Gastroesophageal sphincter (tissue), 4 donors: ENCODE results near the gene BCDIN3D. TPM values are rescaled to one million over a fixed set of nuclear protein-coding genes. Genes with fewer than 3 reads are reported as not detected.

Experiments
- ATAC-seq: fragments of 150-250 bp; one replicate; pipeline ENCODE4 v1.9.1; 2016; ENCODE audit warnings: mild to moderate bottlenecking, moderate library complexity
- H3K27ac ChIP-seq, 4 donors: fragments of 200-600 bp; sonication (generic) in 3 of 4; 1 replicate in 3 of 4; 2 replicates in 1 of 4; pipeline ENCODE4 v1.5.1; 2016 to 2019
- H3K27me3 ChIP-seq: fragments of 200-600 bp; sonication (generic); one replicate; pipeline ENCODE4 v1.5.1; 2019
- H3K36me3 ChIP-seq, 2 donors: fragments of 200-600 bp; sonication (generic); one replicate each; pipeline ENCODE4 v1.5.1; 2019; ENCODE audit warnings: control low read depth in 1 of 2
- H3K4me1 ChIP-seq, 3 donors: fragments of 200-600 bp; sonication (generic); 1 replicate in 2 of 3; 2 replicates in 1 of 3; pipeline ENCODE4 v1.5.1; 2016 to 2019; ENCODE audit warnings: control low read depth in 2 of 3
- H3K4me3 ChIP-seq, 2 donors: fragments of 200-600 bp; sonication (generic); one replicate each; pipeline ENCODE4 v1.5.1; 2019; ENCODE audit warnings: mild to moderate bottlenecking in 1 of 2, moderate library complexity in 1 of 2
- H3K9me3 ChIP-seq, 3 donors: fragments of 200-600 bp; sonication (generic); one replicate each; pipeline ENCODE4 v1.5.1; 2017 to 2019; ENCODE audit warnings: control low read depth in 2 of 3
- EP300 ChIP-seq: sonication (generic); formaldehyde crosslinking; IDR thresholded peaks from one replicate; pipeline ENCODE4 v1.6.1; 2017; ENCODE audit warnings: antibody characterized with exemption, mild to moderate bottlenecking
- POLR2A ChIP-seq, 2 donors: fragments of 450-650 bp; IDR thresholded peaks; one replicate each; pipeline ENCODE4 v1.6.1; 2017; ENCODE audit warnings: antibody characterized with exemption in 2 of 2, mild to moderate bottlenecking in 2 of 2, moderate library complexity in 1 of 2
- POLR2AphosphoS5 ChIP-seq: sonication (generic); formaldehyde crosslinking; IDR thresholded peaks from one replicate; pipeline ENCODE4 v1.6.1; 2017; ENCODE audit warnings: antibody characterized with exemption
- whole genome bisulfite sequencing, 2 donors: methylation state at CpG; one replicate each; pipeline ENCODE4 v1.1.5; 2018; ENCODE audit warnings: low coverage in 1 of 2; 5-methylcytosine and 5-hydroxymethylcytosine counted together
- total RNA-seq, 4 donors: library from RNA; depleted of rRNA; stranded (reverse); fragments of >200 nt; gene quantifications; one replicate each; pipeline ENCODE4 v1.1.0, GENCODE V29; 2016
- TF ChIP-seq, protein P1 (sequence below), 4 experiments: fragments of 200-600 bp in 2 of 4; fragments of 450-650 bp in 2 of 4; sonication (generic) in 1 of 4; IDR thresholded peaks; one replicate each; pipeline ENCODE4 v1.5.1; 2017 to 2019; ENCODE audit warnings: antibody characterized with exemption in 4 of 4, mild to moderate bottlenecking in 2 of 4, moderate library complexity in 2 of 4

The BCDIN3D gene
- total RNA-seq, 4 donors from 2014 or later, result 2.6 to 4.7 (median 3.4) TPM

DNA sequence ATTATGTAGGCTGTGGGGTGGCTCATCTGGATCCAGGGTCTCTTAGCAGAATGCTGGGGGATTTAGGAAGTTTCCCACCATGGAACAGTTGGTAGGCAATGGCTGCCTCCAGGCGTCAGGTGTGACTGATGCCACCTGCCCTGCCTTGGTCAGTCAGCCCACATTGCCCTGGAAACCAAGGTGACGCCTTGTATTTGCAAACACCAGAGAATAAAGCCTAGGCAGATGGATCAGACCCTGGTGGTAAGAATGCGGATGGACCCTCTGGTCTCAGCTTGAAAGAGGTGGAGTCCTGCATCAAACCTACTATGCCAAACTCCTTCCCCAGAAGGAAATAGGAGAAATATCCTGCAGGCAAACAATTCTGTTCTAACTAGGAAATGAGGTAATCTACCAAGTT lies 52.9 kb downstream of the BCDIN3D start:
- Histone ChIP-seq H3K27ac (no peak overlapping the region), H3K4me3 (no peak overlapping the region), H3K4me1 (peaks cover 0 to 1% (median 0%) of the 10 kb centered on the region in 3 donors), H3K27me3 (no peaks in the 10 kb centered on the region), H3K36me3 (peaks cover 0 to 61% of the 10 kb centered on the region in 2 donors), H3K9me3 (no peaks in the 10 kb centered on the region)
- no peak for ATAC-seq
- TF ChIP-seq EP300 (no peak), POLR2AphosphoS5 (no peak), POLR2A (IDR thresholded peaks at IDR 0.05) (no peak)
- TF ChIP-seq, protein P1, sequence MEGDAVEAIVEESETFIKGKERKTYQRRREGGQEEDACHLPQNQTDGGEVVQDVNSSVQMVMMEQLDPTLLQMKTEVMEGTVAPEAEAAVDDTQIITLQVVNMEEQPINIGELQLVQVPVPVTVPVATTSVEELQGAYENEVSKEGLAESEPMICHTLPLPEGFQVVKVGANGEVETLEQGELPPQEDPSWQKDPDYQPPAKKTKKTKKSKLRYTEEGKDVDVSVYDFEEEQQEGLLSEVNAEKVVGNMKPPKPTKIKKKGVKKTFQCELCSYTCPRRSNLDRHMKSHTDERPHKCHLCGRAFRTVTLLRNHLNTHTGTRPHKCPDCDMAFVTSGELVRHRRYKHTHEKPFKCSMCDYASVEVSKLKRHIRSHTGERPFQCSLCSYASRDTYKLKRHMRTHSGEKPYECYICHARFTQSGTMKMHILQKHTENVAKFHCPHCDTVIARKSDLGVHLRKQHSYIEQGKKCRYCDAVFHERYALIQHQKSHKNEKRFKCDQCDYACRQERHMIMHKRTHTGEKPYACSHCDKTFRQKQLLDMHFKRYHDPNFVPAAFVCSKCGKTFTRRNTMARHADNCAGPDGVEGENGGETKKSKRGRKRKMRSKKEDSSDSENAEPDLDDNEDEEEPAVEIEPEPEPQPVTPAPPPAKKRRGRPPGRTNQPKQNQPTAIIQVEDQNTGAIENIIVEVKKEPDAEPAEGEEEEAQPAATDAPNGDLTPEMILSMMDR (IDR thresholded peaks at IDR 0.05), result no peak
- WGBS, 2 donors, result 80% methylated on average over 1 of the region's 3 CpGs; no CpG with 5 or more reads in 1 of the 2 donors

DNA sequence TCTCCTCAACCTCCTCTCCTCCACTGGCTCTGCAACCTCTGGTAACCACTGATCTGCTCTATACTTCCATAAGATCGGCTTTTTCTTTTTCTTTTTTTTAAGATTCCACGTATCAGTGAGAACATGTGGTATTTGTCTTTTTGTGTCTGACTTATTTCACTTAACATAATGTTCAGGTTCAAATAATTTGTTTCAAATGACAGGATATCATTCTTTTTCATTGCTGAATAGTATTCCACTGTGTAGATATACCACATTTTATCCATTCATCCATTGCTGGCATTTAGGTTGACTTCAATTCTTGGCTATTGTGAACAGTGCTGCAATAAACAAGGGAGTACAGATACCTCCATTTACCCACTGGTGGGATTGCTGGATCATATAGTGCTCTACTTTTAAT lies 55.2 kb downstream of the BCDIN3D start:
- ATAC-seq, result no peak
- Histone ChIP-seq H3K27ac (no peak overlapping the region), H3K4me3 (no peak overlapping the region), H3K4me1 (peaks cover 0 to 22% (median 5%) of the 10 kb centered on the region in 3 donors), H3K9me3 (no peaks in the 10 kb centered on the region), H3K27me3 (no peaks in the 10 kb centered on the region), H3K36me3 (peaks cover 0 to 42% of the 10 kb centered on the region in 2 donors)
- TF ChIP-seq POLR2AphosphoS5 (no peak), EP300 (no peak)
- TF ChIP-seq, protein P1 (IDR thresholded peaks at IDR 0.05), result no peak
- WGBS, 2 donors, result 85 to 97% methylated on average over 2 of the region's 2 CpGs

Other genes with a start within 250 kb of the BCDIN3D start
- under 1 TPM in 2 of 4 donors, not detected in 2; 0.31 to 0.69 TPM for gene FAM186B, start 237.5 kb downstream of the BCDIN3D start, total RNA-seq
- gene PRPF40B, start 219.5 kb downstream of the BCDIN3D start, total RNA-seq, result 10 to 100 TPM; 14.6 to 24.0 (median 18.3) TPM
- 10 to 100 TPM; 10.4 to 15.4 (median 12.6) TPM for gene FMNL3, start 135.7 kb downstream of the BCDIN3D start, total RNA-seq
- gene TMBIM6, start 101.5 kb downstream of the BCDIN3D start, total RNA-seq, result 100 to 1,000 TPM; 251 to 408 (median 329) TPM
- gene NCKAP5L, start 14.7 kb downstream of the BCDIN3D start, total RNA-seq, result 10 to 100 TPM; 15.3 to 27.5 (median 19.0) TPM
- 1 to 10 TPM; 3.4 to 7.4 (median 5.9) TPM for gene FAIM2, start 60.8 kb upstream of the BCDIN3D start, total RNA-seq
- under 1 TPM in 1 of 4 donors, not detected in 3; 0.12 TPM for gene AQP2, start 107.6 kb upstream of the BCDIN3D start, total RNA-seq
- 1 to 10 TPM in 1 of 4 donors, not detected in 3; 7.8 TPM for gene AQP5, start 118.8 kb upstream of the BCDIN3D start, total RNA-seq
- not detected for gene AQP6, start 129.8 kb upstream of the BCDIN3D start, total RNA-seq
- 10 to 100 TPM; 10.5 to 23.7 (median 13.1) TPM for gene RACGAP1, start 182.4 kb upstream of the BCDIN3D start, total RNA-seq
- gene ASIC1, start 214.5 kb upstream of the BCDIN3D start, total RNA-seq, result 1 to 10 TPM in 3 of 4 donors, under 1 TPM in 1; 0.82 to 4.9 (median 3.1) TPM
- 10 to 100 TPM; 26.6 to 52.8 (median 44.2) TPM for gene SMARCD1, start 242.2 kb upstream of the BCDIN3D start, total RNA-seq